Osteocyte (in vitro differentiated cells): ENCODE measurements around the gene BAG1. TPM values are rescaled to one million over a fixed set of nuclear protein-coding genes. Genes with fewer than 3 reads are reported as not detected.

Experiments
- DNase-seq: peaks from one replicate; pipeline ENCODE4 v3.0.0; 2021; ENCODE audit warnings: mixed read lengths; ENCODE audit not compliant: unreplicated experiment; ENCODE audit errors: extremely low spot score
- H3K27ac Mint-ChIP-seq: one replicate; pipeline ENCODE4 v1.8.0; 2021; ENCODE audit warnings: mild to moderate bottlenecking, mixed read lengths; ENCODE audit not compliant: unreplicated experiment
- H3K27me3 Mint-ChIP-seq: one replicate; pipeline ENCODE4 v1.8.0; 2021; ENCODE audit warnings: mixed read lengths; ENCODE audit not compliant: unreplicated experiment
- H3K36me3 Mint-ChIP-seq: one replicate; pipeline ENCODE4 v1.8.0; 2021; ENCODE audit warnings: mixed read lengths; ENCODE audit not compliant: unreplicated experiment
- H3K4me1 Mint-ChIP-seq: one replicate; pipeline ENCODE4 v1.8.0; 2021; ENCODE audit warnings: mixed read lengths; ENCODE audit not compliant: unreplicated experiment
- H3K4me3 Mint-ChIP-seq: one replicate; pipeline ENCODE4 v1.8.0; 2021; ENCODE audit warnings: mild to moderate bottlenecking, moderate library complexity, mixed read lengths; ENCODE audit not compliant: unreplicated experiment
- H3K9me3 Mint-ChIP-seq: one replicate; pipeline ENCODE4 v1.8.0; 2021; ENCODE audit warnings: mixed read lengths; ENCODE audit not compliant: unreplicated experiment
- CTCF ChIP-seq: fragments of 200-600 bp; sonication (generic); IDR thresholded peaks from 2 replicates; pipeline ENCODE4 v1.5.0; 2021; ENCODE audit warnings: antibody characterized with exemption, mild to moderate bottlenecking, moderate library complexity
- total RNA-seq: library from RNA; stranded (reverse); gene quantifications from 2 replicates; pipeline ENCODE4 v1.2.1, GENCODE V29; 2021

Gene BAG1
- total RNA-seq, 1 donor from 2014 or later: 73.9 TPM

- peaks cover 13% of the 10 kb centered on the region for H3K36me3 Mint-ChIP-seq
- H3K4me3 Mint-ChIP-seq: no peak overlapping the region
- no peak for DNase-seq
- no peak for TF ChIP-seq CTCF
- no peak overlapping the region for H3K27ac Mint-ChIP-seq
- H3K27me3 Mint-ChIP-seq: no peaks in the 10 kb centered on the region
- peaks cover 6% of the 10 kb centered on the region for H3K4me1 Mint-ChIP-seq
- H3K9me3 Mint-ChIP-seq: no peaks in the 10 kb centered on the region
Measured at GRCh38 chr9:33285502-33285901, 21.0 kb upstream of the BAG1 start.

- no peak for TF ChIP-seq CTCF
- Mint-ChIP-seq H3K4me3 (no peak overlapping the region), H3K27me3 (no peaks in the 10 kb centered on the region), H3K36me3 (peaks cover 57% of the 10 kb centered on the region), H3K4me1 (no peaks in the 10 kb centered on the region), H3K27ac (no peak overlapping the region), H3K9me3 (no peaks in the 10 kb centered on the region)
- DNase-seq: peak; percentile 44
Measured at GRCh38 chr9:33277484-33277883, 13.0 kb upstream of the BAG1 start.

- H3K27me3 Mint-ChIP-seq: no peaks in the 10 kb centered on the region
- TF ChIP-seq CTCF: no peak
- no peaks in the 10 kb centered on the region for H3K9me3 Mint-ChIP-seq
- no peaks in the 10 kb centered on the region for H3K4me1 Mint-ChIP-seq
- no peak overlapping the region for H3K27ac Mint-ChIP-seq
- DNase-seq: peak; percentile 23
- peaks cover 54% of the 10 kb centered on the region for H3K36me3 Mint-ChIP-seq
- no peak overlapping the region for H3K4me3 Mint-ChIP-seq
Measured at GRCh38 chr9:33273972-33274328, 9.4 kb upstream of the BAG1 start.

- Mint-ChIP-seq H3K27me3 (no peaks in the 10 kb centered on the region), H3K9me3 (no peaks in the 10 kb centered on the region), H3K4me3 (no peak overlapping the region), H3K36me3 (peaks cover 53% of the 10 kb centered on the region), H3K4me1 (no peaks in the 10 kb centered on the region), H3K27ac (no peak overlapping the region)
- TF ChIP-seq CTCF: no peak
- DNase-seq: no peak
Measured at GRCh38 chr9:33273266-33273971, 8.9 kb upstream of the BAG1 start.

- H3K27me3 Mint-ChIP-seq: no peaks in the 10 kb centered on the region
Measured at GRCh38 chr9:33272061-33272460, 7.6 kb upstream of the BAG1 start.

More at GRCh38 chr9:33272061-33272460, 7.6 kb upstream of the BAG1 start:
- TF ChIP-seq CTCF: no peak
- Mint-ChIP-seq H3K36me3 (peaks cover 48% of the 10 kb centered on the region), H3K4me1 (no peaks in the 10 kb centered on the region), H3K27ac (no peak overlapping the region), H3K9me3 (no peaks in the 10 kb centered on the region), H3K4me3 (no peak overlapping the region)
- DNase-seq: peak; percentile 13
